ENCODE results near the gene CYP26C1.

Gene CYP26C1

GRCh38 chr10:93064874-93065660 lies 4.5 kb downstream of the CYP26C1 start:
- no peak for DNase-seq

- no peak for DNase-seq
Observed at GRCh38 chr10:93065675-93066543, 5.3 kb downstream of the CYP26C1 start.

- DNase-seq = no peak
Observed at GRCh38 chr10:93066544-93066913, 5.9 kb downstream of the CYP26C1 start.

- no peak for DNase-seq
Observed at GRCh38 chr10:93067443-93068365, 7.1 kb downstream of the CYP26C1 start.

- no peak for DNase-seq
Observed at GRCh38 chr10:93068411-93069244, 8.0 kb downstream of the CYP26C1 start.

GRCh38 chr10:93069245-93069561 lies 8.6 kb downstream of the CYP26C1 start:
- DNase-seq = no peak

- no peak for DNase-seq
Observed at GRCh38 chr10:93070378-93071176, 10.0 kb downstream of the CYP26C1 start.

GRCh38 chr10:93071177-93071472 lies 10.5 kb downstream of the CYP26C1 start:
- no peak for DNase-seq

- DNase-seq = no peak
Observed at GRCh38 chr10:93071674-93072224, 11.2 kb downstream of the CYP26C1 start.

- no peak for DNase-seq
Observed at GRCh38 chr10:93072225-93072712, 11.7 kb downstream of the CYP26C1 start.

- no peak for DNase-seq
Observed at GRCh38 chr10:93072713-93073538, 12.3 kb downstream of the CYP26C1 start.

- DNase-seq = no peak
Observed at GRCh38 chr10:93073539-93074146, 13.0 kb downstream of the CYP26C1 start, which contains the start of gene CYP26A1. CYP26A1 (plus strand) TSS chr10:93073893; CDS start chr10:93073935, 42 bp downstream.

GRCh38 chr10:93074147-93074596 lies 13.6 kb downstream of the CYP26C1 start:
- DNase-seq = no peak

GRCh38 chr10:93074597-93075368 lies 14.2 kb downstream of the CYP26C1 start:
- DNase-seq = no peak

- no peak for DNase-seq
Observed at GRCh38 chr10:93075369-93076221, 15.0 kb downstream of the CYP26C1 start.

- DNase-seq = no peak
Observed at GRCh38 chr10:93076871-93077270, 16.3 kb downstream of the CYP26C1 start.

- no peak for DNase-seq
Observed at GRCh38 chr10:93077860-93078337, 17.3 kb downstream of the CYP26C1 start.

All from NCI-H524 treated with DMSO at 0.1 percent for 48 hours (cell line).